Heart left ventricle (tissue), 16 donors: Measurements from ENCODE around the gene ZEB1. TPM values are rescaled to one million over a fixed set of nuclear protein-coding genes. Genes with fewer than 3 reads are reported as not detected.

Experiments
- ATAC-seq, 4 donors: fragments of 200-7000 bp; cut with Tn5 transposase; one replicate each; pipeline ENCODE4 v1.9.1; 2020 to 2022; ENCODE audit warnings: moderate library complexity in 4 of 4, mild to moderate bottlenecking in 3 of 4, moderate number of reproducible peaks in 1 of 4
- DNase-seq, 5 donors: peaks; one replicate each; pipeline ENCODE4 v3.0.0-alpha.2; 2020
- H3K27ac ChIP-seq, 12 donors: fragments of 200-600 bp; sonication (generic) in 4 of 12; one replicate each; pipeline versions ENCODE4 v1.5.0 to v1.8.0; 2016 to 2022; ENCODE audit warnings: mild to moderate bottlenecking in 2 of 12
- H3K27me3 ChIP-seq, 9 donors: fragments of 200-600 bp; sonication (generic) in 2 of 9; one replicate each; pipeline versions ENCODE4 v1.5.1 to v1.8.0; 2016 to 2022; ENCODE audit warnings: mild to moderate bottlenecking in 3 of 9
- H3K36me3 ChIP-seq, 9 donors: fragments of 200-600 bp; sonication (generic) in 2 of 9; one replicate each; pipeline versions ENCODE4 v1.5.0 to v1.8.0; 2018 to 2022; ENCODE audit warnings: mild to moderate bottlenecking in 2 of 9
- H3K4me1 ChIP-seq, 12 donors: fragments of 200-600 bp; sonication (generic) in 4 of 12; one replicate each; pipeline versions ENCODE4 v1.5.0 to v1.8.0; 2016 to 2022; ENCODE audit warnings: mild to moderate bottlenecking in 3 of 12
- H3K4me3 ChIP-seq, 12 donors: fragments of 200-600 bp; sonication (generic) in 4 of 12; one replicate each; pipeline versions ENCODE4 v1.5.0 to v1.8.0; 2017 to 2022; ENCODE audit warnings: mild to moderate bottlenecking in 9 of 12, moderate library complexity in 4 of 12
- H3K9me3 ChIP-seq, 12 donors: fragments of 200-600 bp; sonication (generic) in 4 of 12; one replicate each; pipeline versions ENCODE4 v1.5.0 to v1.8.0; 2016 to 2022; ENCODE audit warnings: mild to moderate bottlenecking in 1 of 12
- CTCF ChIP-seq, 12 donors: fragments of 200-600 bp; sonication (generic) in 4 of 12; IDR thresholded peaks; one replicate each; pipeline versions ENCODE4 v1.5.0 to v1.8.0; 2018 to 2022; ENCODE audit warnings: antibody characterized with exemption in 12 of 12, mild to moderate bottlenecking in 5 of 12
- POLR2A ChIP-seq, 2 donors: fragments of 450-650 bp; IDR thresholded peaks; one replicate each; pipeline ENCODE4 v1.6.1; 2017; ENCODE audit warnings: antibody characterized with exemption in 2 of 2, mild to moderate bottlenecking in 2 of 2, moderate library complexity in 2 of 2
- WGBS, 4 donors: extraction: QIAGEN DNeasy Blood & Tissue Kit in 2 of 4; methylation state at CpG; one replicate each; pipeline versions ENCODE4 v1.1.5 to v1.1.7; 2013 to 2018; 5-methylcytosine and 5-hydroxymethylcytosine counted together
- intact Hi-C, 10 donors: fragments of 100-400 bp; cut with DNase I; formaldehyde crosslinking; loops; one replicate each; pipeline versions ENCODE4 v1.11.1 to v1.14.2; 2022
- polyA plus RNA-seq, 2 donors: library from polyadenylated mRNA; stranded (reverse); fragments of 200-250 nt; gene quantifications; one replicate each; pipeline ENCODE4 v1.2.3, GENCODE V29; 2013
- total RNA-seq, 9 donors: library from RNA; depleted of rRNA in 2 of 9; stranded (reverse); fragments of >200 nt in 2 of 9; fragmentation: NEBNext Ultra II Directional in 3 of 9; extraction: Animal tissue kit (Norgen Biotek cat#: 25700) in 3 of 9; gene quantifications; one replicate each; pipeline versions ENCODE4 v1.1.0 to v1.2.4, GENCODE V29; 2016 to 2023
- donor health status: ischemic (EF 13 %, LVEDD 7.1; RV severe dilation, severe dysfunction).
- donor health status: healthy with polysubstance abuse.
- donor health status: DM: no; HTN: yes; CAD: no.
- donor health status: DM: no; HTN: no; CAD: no.
- donor health status: ischemic (EF 25% LVEDD 6.9; RV normal size, moderate dysfunction).
- donor health status: ischemic (EF 25% LVEDD 5.7; RV mildly dilated, moderate dysfunction).
- donor health status: healthy.
- donor health status: DM: yes; HTN: yes; CAD: no.
- donor health status: ischemic (EF 35%, LVEDD 5.7; RV mildly dilated, moderate dysfunction).
- donor health status: nonischemic (EF 11% LVEDD 7.7; RV severe dilation, severe dysfunction).
- donor health status: DM: yes; HTN: yes; CAD: no.
- donor health status: PGD.
- donor health status: ischemic (EF 29% LVEDD 5.4; RV normal size, mild dysfunction).
- donor health status: nonischemic (EF 23%, LVEDD 6.1; RV moderate dilation, normal function).

The ZEB1 gene
- total and polyA plus RNA-seq, 11 donors: 15.4 to 135 (median 95.6) TPM

- TF ChIP-seq POLR2A (IDR thresholded peaks at IDR 0.05) (no peak), CTCF (IDR thresholded peaks at IDR 0.05) (no peak)
- H3K27me3 ChIP-seq: no peaks in the 10 kb centered on the region
- H3K36me3 ChIP-seq: peaks cover under 1 to 60% (median 42%) of the 10 kb centered on the region in 9 donors
- H3K27ac ChIP-seq: no peak overlapping the region
- H3K4me3 ChIP-seq: no peak overlapping the region
- intact Hi-C loops: loop anchor here in 3 of 10 donors (10.0 kb wide), 3 partner anchors 134 to 154 kb away; partner anchors contain the start of gene ZEB1 (in 1 of the 3)
- WGBS, 4 donors: 92 to 96% (median 94%) methylated on average over 2 of the region's 2 CpGs
- peaks cover 0 to 9% (median 0%) of the 10 kb centered on the region in 12 donors for H3K4me1 ChIP-seq
- ATAC-seq (no peak), DNase-seq (no peak)
- H3K9me3 ChIP-seq: peaks cover 0 to 29% (median 17%) of the 10 kb centered on the region in 12 donors
Measured at GRCh38 chr10:31468536-31468859, 149.5 kb downstream of the ZEB1 start.

- Histone ChIP-seq H3K27me3 (no peaks in the 10 kb centered on the region), H3K27ac (no peak overlapping the region), H3K36me3 (peaks cover 0 to 6% (median 0%) of the 10 kb centered on the region in 9 donors), H3K4me3 (no peak overlapping the region), H3K9me3 (peaks cover 0 to 34% (median 9%) of the 10 kb centered on the region in 12 donors), H3K4me1 (peaks cover 0 to 7% (median 0%) of the 10 kb centered on the region in 12 donors)
- ATAC-seq: no peak
- TF ChIP-seq POLR2A (IDR thresholded peaks at IDR 0.05) (no peak), CTCF (IDR thresholded peaks at IDR 0.05) (no peak)
- intact Hi-C loops: no loop called here
- DNase-seq: no peak
Measured at GRCh38 chr10:31475519-31475918, 156.5 kb downstream of the ZEB1 start.

- intact Hi-C loops: no loop called here
- no peak overlapping the region for H3K27ac ChIP-seq
- H3K36me3 ChIP-seq: peaks cover 0 to 6% (median 0%) of the 10 kb centered on the region in 9 donors
- peaks cover 0 to 34% (median 9%) of the 10 kb centered on the region in 12 donors for H3K9me3 ChIP-seq
- no peak for DNase-seq
- H3K4me1 ChIP-seq: peaks cover 0 to 7% (median 0%) of the 10 kb centered on the region in 12 donors
- no peak for TF ChIP-seq CTCF (IDR thresholded peaks at IDR 0.05)
- no peak for TF ChIP-seq POLR2A (IDR thresholded peaks at IDR 0.05)
- no peak for ATAC-seq
- no peaks in the 10 kb centered on the region for H3K27me3 ChIP-seq
- no peak overlapping the region for H3K4me3 ChIP-seq
Measured at GRCh38 chr10:31476088-31476487, 157.1 kb downstream of the ZEB1 start.

- no peak for TF ChIP-seq CTCF (IDR thresholded peaks at IDR 0.05)
- TF ChIP-seq POLR2A (IDR thresholded peaks at IDR 0.05): no peak
- peak overlapping the region in 1 of 12 donors; percentile 11 for H3K27ac ChIP-seq
- no peak overlapping the region for H3K4me3 ChIP-seq
- no peak for ATAC-seq
- intact Hi-C loops: no loop called here
- DNase-seq: no peak
- H3K9me3 ChIP-seq: peaks cover 0 to 34% (median 9%) of the 10 kb centered on the region in 12 donors
- H3K27me3 ChIP-seq: no peaks in the 10 kb centered on the region
- WGBS, 4 donors: 84 to 94% (median 88%) methylated on average over 1 of the region's 1 CpG
- peaks cover 0 to 7% (median 0%) of the 10 kb centered on the region in 12 donors for H3K4me1 ChIP-seq
- H3K36me3 ChIP-seq: peaks cover 0 to 6% (median 0%) of the 10 kb centered on the region in 9 donors
Measured at GRCh38 chr10:31477584-31477983, 158.6 kb downstream of the ZEB1 start.
